GM18873 (cell line): Measurements from ENCODE around the gene CACNG4.

Experiments
- ATAC-seq: cut with Tn5 transposase; IDR thresholded peaks from one replicate; pipeline ENCODE4 v1.9.1; 2021; ENCODE audit warnings: mild to moderate bottlenecking, moderate library complexity, moderate number of reproducible peaks; ENCODE audit not compliant: unreplicated experiment, low FRiP score

The CACNG4 gene

DNA sequence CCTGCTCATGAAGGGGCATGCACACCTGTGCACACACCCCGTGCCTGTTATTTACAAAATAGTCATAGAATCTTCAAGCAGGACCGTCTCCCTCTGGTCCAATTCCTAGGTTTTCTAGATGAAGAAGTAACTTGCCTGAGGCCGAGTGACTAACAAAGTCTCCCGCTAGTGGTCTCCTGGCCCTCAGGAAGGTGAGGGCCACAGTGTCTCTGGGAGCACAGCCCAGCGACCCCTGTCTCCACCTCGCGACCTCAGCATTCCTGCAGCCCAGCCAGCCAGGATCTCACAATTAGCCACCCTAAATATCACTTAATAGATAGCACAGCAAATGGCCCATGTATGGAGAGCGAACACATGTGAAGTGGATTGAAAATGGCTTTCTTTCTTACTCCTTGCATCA is 49.4 kb downstream of the CACNG4 start:
- no peak for ATAC-seq

DNA sequence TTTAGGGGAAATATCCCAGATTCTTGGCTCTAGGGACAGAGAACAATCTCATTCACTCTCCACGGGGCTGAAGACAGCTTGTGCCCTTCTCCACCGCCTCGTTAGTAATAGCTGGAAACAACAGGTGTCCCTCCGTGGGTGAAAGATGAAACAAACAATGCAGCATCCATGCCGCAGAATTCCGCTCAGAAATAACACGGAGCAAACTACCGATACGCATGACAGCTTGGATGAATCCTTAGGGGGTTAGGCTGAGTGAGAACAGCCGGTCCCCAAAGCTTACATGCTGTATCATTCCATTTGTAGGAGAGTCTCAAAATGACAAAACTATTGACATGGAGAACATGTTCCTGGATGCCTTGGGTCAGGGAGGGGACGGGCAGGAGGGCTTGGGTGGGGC is 50.5 kb downstream of the CACNG4 start:
- ATAC-seq: no peak

DNA sequence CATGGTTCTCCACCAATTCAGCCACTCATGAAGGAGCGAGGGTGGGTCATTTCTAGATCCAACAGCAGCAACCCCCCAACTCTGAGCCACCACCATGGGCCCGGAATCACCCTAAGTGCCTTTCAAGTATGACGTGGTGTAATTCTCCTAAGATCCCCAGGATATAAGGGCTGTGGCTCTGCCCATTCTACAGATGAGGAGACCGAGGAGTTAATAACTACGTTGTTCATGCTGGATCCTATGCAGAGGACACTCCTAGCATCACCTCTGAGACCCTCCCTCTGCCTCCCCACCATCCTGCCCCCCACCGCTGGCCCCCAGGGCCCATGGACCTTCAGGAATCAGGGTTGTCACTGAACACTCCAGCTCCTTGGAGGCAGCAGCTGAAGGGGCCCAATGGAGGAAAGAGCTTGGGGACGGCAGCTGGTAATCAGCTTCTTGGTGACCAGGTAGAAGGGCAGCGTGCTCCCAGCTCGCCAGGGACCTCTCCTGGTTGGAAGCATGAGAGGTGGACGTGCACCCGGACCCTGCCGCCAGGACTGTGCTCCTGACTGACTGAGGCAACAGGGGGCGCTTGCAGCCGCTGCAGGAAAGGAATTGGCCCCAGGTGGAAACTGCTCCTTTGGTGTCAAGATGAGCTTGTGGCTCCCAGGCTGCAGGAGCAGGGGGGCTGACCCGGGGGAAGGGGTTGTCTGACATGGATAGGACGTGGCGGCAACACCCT is 51.7 kb downstream of the CACNG4 start:
- no peak for ATAC-seq

DNA sequence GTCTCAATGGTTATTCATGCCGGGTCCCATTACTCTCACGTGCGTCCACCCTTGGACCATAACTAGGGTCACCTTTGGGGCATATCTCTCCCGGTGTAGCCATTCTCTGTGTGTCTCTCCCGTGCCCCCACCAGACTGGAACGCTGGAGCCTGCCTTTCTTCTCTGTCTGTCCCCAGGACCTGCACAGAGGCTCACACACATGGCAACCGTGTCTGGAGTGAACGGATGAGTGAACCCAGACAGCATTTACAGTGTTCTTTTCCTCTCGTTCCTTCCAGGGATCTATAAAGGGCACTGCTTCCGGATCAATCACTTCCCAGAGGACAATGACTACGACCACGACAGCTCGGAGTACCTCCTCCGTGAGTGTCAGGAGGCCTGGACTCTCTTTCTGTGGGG is 53.4 kb downstream of the CACNG4 start:
- ATAC-seq: no peak

DNA sequence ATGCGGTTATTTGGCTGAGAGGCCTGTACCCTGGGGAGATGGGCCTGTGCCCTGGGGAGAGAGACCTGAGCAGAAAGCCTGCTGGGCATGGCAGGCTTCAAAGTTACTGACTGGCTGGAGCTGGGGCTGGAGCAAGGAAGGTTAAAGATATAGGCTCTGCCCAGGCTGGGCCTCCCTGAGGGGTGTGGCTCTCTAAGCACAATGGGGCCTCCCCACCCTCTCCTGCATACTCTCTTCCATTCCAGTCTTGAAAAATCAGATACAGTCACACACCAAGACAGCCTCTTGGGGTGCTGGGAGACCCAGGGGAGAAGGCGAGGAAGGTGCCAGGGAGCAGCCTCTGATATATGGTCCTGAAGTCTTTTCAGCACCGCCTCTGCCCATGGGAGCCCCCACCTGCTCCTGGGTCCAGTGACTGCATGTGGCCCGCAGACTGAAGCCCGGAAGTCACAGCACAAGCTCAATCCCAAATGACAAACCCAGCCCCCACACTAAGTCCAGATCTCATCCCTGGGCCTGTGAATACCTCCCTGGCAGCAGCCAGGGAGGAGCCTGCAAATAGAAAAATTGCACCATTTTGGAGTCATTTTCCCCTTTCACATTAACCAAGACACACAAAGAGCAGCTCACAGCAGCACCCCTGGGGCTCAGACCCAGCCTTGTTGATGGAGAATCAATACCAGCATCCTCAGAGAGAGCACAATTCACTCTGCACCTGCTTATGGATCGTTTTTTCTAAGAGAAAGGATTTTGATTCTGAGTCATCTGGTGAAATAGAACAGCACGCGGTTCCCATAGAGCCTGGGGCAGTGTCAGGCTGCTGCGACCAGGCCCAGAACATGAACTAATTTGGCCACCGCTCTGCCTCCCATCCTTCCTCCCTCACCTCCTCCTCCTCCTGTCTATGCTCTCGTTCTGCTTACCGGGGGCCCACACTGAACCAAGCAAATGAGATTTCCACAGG is 54.2 kb downstream of the CACNG4 start:
- ATAC-seq: no peak

DNA sequence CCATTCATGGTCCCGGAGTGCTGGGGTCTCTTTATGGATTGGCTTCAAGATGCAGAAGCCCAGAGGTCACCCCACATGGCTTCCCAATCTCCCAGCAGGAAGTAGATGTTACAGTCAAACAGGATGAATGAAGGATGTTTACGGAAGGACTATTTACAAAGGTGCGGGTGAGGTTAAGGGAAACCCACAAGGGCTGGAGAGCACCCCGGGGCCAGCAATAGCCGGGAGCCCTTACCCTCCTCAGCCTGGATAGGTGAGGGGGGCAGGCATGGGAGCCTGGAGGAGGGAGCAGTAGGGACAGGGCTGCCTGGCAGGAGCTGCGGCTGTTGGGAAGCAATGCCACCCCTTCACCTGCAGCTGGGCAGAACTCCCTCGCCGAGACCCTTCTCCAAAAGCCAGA is 55.3 kb downstream of the CACNG4 start:
- no peak for ATAC-seq

DNA sequence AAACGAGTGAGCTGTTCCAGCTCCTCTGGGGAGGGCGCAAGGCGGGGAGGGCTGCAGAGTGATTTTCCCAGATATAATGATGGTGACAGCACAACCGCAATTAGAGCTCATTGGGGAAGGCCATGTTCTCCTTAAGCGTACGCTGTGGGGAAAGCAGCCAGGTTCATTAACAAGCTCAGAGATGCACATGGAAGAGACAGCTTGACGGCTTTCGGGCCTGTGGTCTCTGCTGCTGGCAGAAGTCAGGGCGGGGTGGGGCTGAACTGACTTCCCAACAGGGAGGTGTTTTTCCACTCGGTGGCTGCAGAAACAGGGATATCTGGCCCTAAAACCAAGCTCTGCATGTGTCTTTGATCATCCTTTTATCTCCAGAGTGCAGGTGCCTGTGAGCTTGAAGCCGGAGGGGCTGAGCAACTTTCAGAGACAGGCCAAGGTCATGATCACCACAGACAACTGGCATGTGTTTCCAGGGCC is 55.8 kb downstream of the CACNG4 start:
- ATAC-seq: no peak

DNA sequence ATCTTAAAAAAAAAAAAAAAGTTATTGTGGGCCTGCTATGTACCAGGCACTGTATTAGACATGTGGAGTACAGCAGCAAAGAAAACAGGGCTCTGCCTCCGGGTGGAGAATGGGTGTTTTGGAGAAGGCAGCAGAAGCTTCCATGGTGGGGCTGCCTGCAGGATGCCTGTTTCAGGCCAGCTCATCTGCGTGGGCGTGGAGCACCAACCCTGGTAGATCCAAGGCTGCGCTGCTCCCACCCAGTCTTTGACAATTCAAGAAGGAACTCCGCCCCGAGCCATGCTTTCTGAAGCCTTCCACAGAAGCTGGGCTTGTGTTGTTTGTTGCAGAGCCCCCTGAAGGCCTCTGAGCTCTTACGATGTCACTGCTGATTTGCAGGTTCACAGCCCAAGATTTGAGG is 56.7 kb downstream of the CACNG4 start:
- ATAC-seq: no peak

DNA sequence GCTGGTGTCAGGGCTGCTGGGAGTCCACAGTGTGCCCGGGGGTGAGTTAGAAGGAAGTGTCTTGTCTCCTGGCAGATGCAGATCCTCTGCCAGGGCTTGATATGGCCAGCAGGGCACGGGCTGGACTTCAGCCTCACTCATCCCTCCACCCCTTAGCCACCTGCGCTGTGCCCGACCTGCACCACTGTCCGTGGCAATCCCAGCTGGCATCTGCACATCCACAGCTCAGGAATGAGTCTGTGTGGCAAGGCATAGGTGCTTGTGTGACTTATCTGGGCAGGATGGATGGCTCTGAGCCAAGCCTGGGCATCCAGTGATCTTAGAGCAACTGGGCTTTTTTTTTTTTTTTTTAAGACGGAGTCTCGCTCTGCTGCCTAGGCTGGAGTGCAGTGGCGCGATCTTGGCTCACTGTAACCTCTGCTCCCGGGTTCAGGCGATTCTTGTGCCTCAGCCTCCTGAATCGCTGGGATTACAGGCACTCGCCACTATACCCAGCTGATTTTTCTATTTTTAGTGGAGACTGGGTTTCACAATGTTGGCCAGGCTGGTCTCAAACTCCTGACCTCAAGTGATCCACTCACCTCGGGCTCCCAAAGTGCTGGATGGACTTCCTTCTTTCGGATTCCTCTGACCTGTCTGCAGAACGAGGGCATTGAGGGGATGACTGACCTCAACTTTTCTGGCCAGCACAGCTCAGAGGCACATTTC is 57.4 kb downstream of the CACNG4 start:
- no peak for ATAC-seq

DNA sequence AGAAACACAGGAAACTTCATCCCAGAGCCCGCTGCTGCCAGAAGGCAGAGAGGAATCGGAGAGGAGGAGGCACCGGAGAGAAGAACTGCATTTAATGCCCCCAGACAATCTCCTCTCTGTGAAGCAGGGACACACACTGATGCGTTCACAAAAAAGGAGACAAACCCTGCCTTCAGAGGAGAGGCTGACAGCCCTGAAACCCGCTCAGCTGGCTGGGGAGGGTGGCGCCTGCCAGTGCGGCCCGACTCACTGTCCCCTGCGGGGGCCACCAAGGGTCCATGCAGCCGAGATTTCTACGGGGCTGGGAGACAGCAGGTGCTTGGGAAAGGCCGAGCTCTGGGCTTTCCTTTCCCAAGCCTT is 57.9 kb downstream of the CACNG4 start:
- no peak for ATAC-seq

DNA sequence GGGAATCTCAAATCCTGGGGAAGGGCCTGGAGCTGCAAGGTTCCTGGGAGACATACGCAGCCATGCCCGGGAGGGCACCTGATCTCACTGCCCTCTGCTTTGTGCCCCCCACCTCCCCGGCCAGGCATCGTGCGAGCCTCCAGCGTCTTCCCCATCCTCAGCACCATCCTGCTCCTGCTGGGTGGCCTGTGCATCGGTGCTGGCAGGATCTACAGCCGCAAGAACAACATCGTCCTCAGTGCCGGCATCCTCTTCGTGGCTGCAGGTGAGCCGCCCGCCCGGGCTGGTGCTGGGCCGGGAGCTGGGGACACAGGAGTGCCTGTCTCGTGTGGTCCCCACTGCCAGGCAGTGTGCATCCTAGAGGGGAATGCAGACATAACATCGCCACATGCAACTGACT is 60.2 kb downstream of the CACNG4 start:
- no peak for ATAC-seq

DNA sequence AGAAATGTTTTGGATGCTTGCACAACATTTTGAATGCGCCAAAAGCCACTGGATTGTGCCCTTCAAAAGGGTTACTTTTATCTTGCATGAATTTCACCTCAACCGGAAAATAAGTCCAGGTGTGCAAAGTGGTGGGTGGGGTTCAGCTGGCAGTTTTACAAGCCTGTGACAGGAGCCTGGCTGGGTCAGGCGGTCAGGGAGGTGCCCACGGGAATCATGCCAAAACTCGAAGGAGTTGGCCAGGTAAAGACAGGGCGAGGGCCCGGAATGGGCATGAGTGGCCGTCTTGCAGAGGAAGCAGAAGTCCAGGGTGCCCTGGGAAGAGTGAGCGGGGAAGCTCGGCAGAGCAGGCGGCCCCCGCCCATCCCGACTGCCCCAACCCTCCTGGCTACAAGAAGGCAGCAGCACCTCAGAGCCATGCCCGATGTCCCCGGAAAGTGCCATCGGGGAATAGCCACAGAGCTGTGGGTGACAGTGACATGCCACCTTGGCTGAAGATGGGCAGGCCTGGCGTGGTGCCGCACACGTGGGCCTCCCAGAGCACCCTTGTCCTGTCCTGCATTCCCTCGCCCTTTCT is 60.8 kb downstream of the CACNG4 start:
- ATAC-seq: no peak

DNA sequence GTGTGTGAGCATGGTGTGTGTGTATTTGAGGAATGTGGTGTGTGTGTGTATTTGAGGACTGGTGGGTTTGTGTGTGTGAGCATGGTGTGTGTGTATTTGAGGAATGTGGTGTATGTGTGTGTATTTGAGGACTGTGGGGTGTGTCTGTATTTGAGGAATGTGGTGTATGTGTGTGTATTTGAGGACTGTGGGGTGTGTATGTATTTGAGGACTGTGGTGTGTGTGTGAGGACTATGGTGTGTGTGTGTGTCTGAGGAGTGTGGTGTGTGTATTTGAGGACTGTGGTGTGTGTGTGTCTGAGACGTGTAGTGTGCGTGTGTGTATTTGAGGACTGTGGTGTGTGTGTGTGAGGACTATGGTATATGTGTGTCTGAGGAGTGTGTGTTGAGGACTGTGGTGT is 61.8 kb downstream of the CACNG4 start:
- no peak for ATAC-seq

DNA sequence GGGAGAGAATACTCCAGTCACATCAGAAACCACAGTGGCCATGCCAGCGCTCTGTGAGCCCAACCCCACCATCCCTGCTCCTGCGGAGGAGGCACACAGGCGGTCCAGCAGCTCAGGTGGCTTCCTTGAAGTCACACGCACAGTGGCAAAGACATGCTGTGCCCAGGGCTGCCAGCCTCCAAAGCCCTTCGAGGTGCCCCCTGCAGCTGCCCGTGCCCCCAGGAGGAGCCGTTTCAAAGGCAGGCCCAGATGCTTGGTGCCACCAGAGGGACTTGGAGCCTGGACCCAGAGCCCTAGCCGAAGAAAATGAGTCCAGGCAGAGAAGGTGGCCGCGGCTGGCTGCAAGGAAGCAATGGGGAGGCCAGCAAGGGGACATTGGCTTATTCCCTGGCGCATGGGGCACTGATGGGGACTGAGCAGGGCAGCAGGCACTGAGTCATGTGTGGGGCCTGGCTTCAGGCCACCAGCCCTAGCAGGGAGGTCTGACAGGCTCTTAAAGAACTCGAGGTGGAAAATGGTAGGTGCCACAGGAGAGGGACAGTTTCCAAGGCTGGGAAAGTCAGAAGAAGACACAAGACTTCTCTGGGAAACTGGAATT is 62.6 kb downstream of the CACNG4 start:
- ATAC-seq: no peak

DNA sequence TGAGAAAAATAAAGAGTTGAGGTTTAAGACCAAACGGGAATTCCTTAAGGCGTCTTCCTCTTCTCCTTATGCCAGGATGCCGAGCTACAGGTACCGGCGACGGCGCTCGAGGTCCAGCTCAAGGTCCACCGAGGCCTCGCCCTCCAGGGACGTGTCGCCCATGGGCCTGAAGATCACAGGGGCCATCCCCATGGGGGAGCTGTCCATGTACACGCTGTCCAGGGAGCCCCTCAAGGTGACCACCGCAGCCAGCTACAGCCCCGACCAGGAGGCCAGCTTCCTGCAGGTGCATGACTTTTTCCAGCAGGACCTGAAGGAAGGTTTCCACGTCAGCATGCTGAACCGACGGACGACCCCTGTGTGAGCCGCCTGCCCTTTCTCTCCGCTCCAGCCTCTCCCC is 66.1 kb downstream of the CACNG4 start:
- no peak for ATAC-seq

DNA sequence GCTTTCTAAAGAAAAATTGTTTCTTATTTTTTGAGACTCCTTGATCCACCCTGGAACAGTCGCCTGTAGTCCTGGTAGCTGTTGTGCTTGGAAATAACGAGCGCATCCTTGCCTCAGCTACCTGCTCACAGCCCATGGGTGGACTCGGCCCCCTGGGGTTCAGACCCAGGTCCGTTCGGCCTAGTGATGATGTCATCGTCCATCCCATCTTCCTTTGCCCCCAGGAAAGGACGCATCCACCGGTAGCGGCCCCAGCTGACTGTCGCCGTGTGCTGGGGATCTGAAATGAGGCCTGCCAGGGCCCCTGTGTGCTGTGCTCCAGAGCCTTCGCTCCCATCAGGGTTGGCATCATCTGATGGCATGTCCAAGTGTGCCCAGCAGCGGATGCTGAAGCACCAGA is 67.9 kb downstream of the CACNG4 start:
- ATAC-seq: no peak

DNA sequence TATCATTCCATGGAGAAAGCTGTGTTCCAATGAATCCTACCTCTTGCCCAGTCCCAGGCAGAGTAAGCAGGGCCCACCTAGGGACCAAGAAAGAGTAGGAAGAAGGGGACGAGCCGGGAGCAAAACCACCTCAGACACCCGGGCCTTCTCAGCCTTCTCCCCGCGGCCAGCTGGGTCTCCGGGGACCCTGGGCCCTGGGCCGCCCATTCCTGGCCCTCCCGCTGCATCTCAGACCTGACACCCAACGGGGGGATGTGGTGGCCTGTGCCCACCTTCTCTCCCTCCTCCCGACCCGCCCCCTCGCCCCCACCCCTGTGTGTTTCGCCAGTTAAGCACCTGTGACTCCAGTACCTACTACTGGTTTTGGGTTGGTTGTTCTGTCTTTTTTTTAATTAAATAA is 68.5 kb downstream of the CACNG4 start:
- ATAC-seq: no peak

DNA sequence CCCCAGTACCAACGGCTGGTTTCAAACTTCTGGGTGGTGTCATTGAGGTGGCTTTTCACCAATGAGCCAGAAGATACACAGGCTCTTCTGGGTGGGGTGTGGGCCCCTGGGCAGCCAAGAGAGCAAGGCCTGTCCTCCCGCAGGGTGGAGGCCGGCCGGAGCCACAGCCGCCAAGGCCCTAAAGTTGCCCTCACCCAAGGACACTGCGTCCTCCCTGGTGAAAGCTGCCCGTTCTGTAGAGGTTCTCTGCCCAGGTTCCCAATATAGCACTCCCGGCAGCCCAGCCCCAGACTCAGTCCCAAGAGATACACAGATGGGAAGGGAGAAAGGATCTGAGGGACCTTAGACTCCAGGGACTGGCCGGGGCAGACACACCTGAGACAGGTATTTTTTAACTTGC is 69.1 kb downstream of the CACNG4 start:
- ATAC-seq: no peak

DNA sequence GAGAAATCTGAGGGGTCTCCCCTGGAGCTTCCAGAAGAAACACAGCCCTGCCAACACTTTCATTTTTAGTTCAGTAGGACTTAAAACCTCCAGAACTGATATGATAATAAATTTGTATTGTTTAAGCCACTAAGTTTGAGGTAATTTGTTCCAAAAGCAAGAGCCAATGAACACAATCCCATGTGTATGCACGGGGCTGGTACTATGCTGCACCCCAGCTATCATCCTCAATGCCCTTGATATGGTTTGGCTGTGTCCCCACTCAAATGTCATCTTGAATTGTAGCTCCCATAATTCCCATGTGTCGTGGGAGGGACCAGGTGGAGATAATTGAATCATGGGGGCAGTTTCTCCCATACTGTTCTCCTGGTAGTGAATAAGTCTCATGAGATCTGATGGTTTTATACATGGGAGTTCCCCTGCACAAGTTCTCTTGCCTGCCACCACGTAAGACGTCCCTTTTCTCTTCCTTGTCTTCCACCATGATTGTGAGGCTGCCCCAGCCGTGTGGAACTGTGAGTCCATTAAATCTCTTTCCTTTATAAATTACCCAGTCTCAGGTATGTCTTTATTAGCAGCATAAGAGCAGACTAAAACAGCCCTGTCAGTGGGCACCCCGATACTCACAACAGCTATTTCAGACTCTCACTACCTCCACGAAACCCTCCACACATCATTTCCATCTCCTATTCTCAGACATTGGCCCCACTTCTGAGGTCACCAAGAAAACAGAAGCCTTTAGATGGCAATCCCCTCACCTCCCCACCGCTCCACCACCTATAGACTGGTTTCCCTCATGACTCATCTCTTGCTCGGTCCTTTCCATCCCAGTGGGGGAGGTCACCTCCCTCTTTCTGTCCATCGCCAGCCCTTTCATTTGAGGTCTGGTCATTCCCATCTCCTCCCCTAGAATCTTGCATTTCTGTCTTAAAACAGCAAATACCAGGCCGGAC is 70.9 kb downstream of the CACNG4 start:
- ATAC-seq: peak; percentile 89
